Neuronal stem cell (in vitro differentiated cells): Measurements from ENCODE around the gene TFE3. TPM values are rescaled to one million over a fixed set of nuclear protein-coding genes. Genes with fewer than 3 reads are reported as not detected.
A peak's percentile ranks its signal among the peaks of the same experiment; 100 is the strongest.

ENCODE experiments used
- DNase-seq: peaks from one replicate; pipeline ENCODE4 v3.0.0-alpha.2; 2013; ENCODE audit warnings: low spot score
- H2AFZ ChIP-seq: one replicate; pipeline ENCODE4 v1.6.1; 2013; ENCODE audit warnings: mild to moderate bottlenecking, low read length, inconsistent platforms
- H2AK5ac ChIP-seq: 2 replicates; pipeline ENCODE4 v1.6.1; 2013; ENCODE audit warnings: low read depth, mild to moderate bottlenecking, inconsistent platforms, low read length, moderate library complexity, mixed read lengths
- H2BK120ac ChIP-seq: 2 replicates; pipeline ENCODE4 v1.6.1; 2013; ENCODE audit warnings: low read depth, mild to moderate bottlenecking, inconsistent platforms, low read length, moderate library complexity, mixed read lengths
- H2BK12ac ChIP-seq: one replicate; pipeline ENCODE4 v1.6.1; 2013; ENCODE audit warnings: low read length, inconsistent platforms
- H2BK15ac ChIP-seq: 2 replicates; pipeline ENCODE4 v1.6.1; 2013; ENCODE audit warnings: mild to moderate bottlenecking, low read length, inconsistent platforms, mixed read lengths
- H2BK5ac ChIP-seq: one replicate; pipeline ENCODE4 v1.6.1; 2013; ENCODE audit warnings: inconsistent platforms, mild to moderate bottlenecking, low read length, moderate library complexity
- H3K14ac ChIP-seq: one replicate; pipeline ENCODE4 v1.6.1; 2013; ENCODE audit warnings: low read length, inconsistent platforms
- H3K18ac ChIP-seq: 2 replicates; pipeline ENCODE4 v1.6.1; 2013; ENCODE audit warnings: low read length, inconsistent platforms
- H3K23ac ChIP-seq: 2 replicates; pipeline ENCODE4 v1.6.1; 2013; ENCODE audit warnings: low read depth, mild to moderate bottlenecking, mixed read lengths, low read length, inconsistent platforms; ENCODE audit not compliant: poor library complexity
- H3K27ac ChIP-seq: replicated peaks from 3 replicates; pipeline ENCODE4 v1.5.1; 2013; ENCODE audit warnings: low read length, inconsistent platforms
- H3K27me3 ChIP-seq, 3 experiments: 2 replicates each; pipeline ENCODE4 v1.6.1; 2013; ENCODE audit warnings: low read length in 3 of 3, mild to moderate bottlenecking in 2 of 3, inconsistent platforms in 1 of 3, low read depth in 1 of 3, mixed read lengths in 1 of 3, moderate library complexity in 1 of 3; ENCODE audit not compliant: control insufficient read depth in 3 of 3, insufficient read depth in 3 of 3
- H3K36me3 ChIP-seq, 2 donors: replicated peaks in 1 of 2; 2 replicates each; pipeline ENCODE4 v1.6.1; 2013; ENCODE audit warnings: low read length in 2 of 2; ENCODE audit not compliant: control insufficient read depth in 2 of 2, insufficient read depth in 2 of 2
- H3K4ac ChIP-seq: 2 replicates; pipeline ENCODE4 v1.6.1; 2013; ENCODE audit warnings: inconsistent platforms, mild to moderate bottlenecking, low read length, moderate library complexity
- H3K4me1 ChIP-seq, 2 donors: 1 replicate in 1 of 2; 2 replicates in 1 of 2; pipeline ENCODE4 v1.6.1; 2013; ENCODE audit warnings: low read length in 2 of 2, low read depth in 1 of 2; ENCODE audit not compliant: control insufficient read depth in 2 of 2, insufficient read depth in 1 of 2
- H3K4me2 ChIP-seq: one replicate; pipeline ENCODE4 v1.6.1; 2013; ENCODE audit warnings: mild to moderate bottlenecking, low read length, inconsistent platforms; ENCODE audit not compliant: insufficient read depth, poor library complexity, severe bottlenecking
- H3K4me3 ChIP-seq, 2 donors: 2 replicates each; pipeline ENCODE4 v1.5.1; 2013; ENCODE audit warnings: low read length in 2 of 2, mild to moderate bottlenecking in 2 of 2, inconsistent platforms in 1 of 2, moderate library complexity in 1 of 2
- H3K79me1 ChIP-seq: one replicate; pipeline ENCODE4 v1.6.1; 2013; ENCODE audit warnings: low read depth, mild to moderate bottlenecking, inconsistent platforms, low read length, moderate library complexity
- H3K9ac ChIP-seq: one replicate; pipeline ENCODE4 v1.6.1; 2013; ENCODE audit warnings: mild to moderate bottlenecking, low read depth, low read length, inconsistent platforms; ENCODE audit not compliant: poor library complexity
- H3K9me3 ChIP-seq, 2 donors: replicated peaks in 1 of 2; 2 replicates each; pipeline versions ENCODE3 to v1.6.1; 2013; ENCODE audit warnings: low read length in 2 of 2, mild to moderate bottlenecking in 2 of 2, inconsistent platforms in 1 of 2, low read depth in 1 of 2, mixed read lengths in 1 of 2, moderate library complexity in 1 of 2; ENCODE audit not compliant: control insufficient read depth in 2 of 2, insufficient read depth in 1 of 2
- H4K8ac ChIP-seq: one replicate; pipeline ENCODE4 v1.6.1; 2013; ENCODE audit warnings: low read depth, mild to moderate bottlenecking, inconsistent platforms, low read length, moderate library complexity
- H4K91ac ChIP-seq: one replicate; pipeline ENCODE4 v1.6.1; 2013; ENCODE audit warnings: low read length, low read depth, mild to moderate bottlenecking, inconsistent platforms; ENCODE audit not compliant: poor library complexity
- WGBS, 2 donors: extraction: QIAGEN DNeasy Blood & Tissue Kit; methylation state at CpG; one replicate each; pipeline ENCODE4 v1.1.7; 2013; ENCODE audit warnings: missing lambda C conversion rate in 2 of 2, mixed read lengths in 1 of 2; ENCODE audit not compliant: insufficient read length in 2 of 2, insufficient replicate concordance in 1 of 2; ENCODE audit errors: extremely low coverage in 2 of 2; 5-methylcytosine and 5-hydroxymethylcytosine counted together
- polyA plus RNA-seq, 2 experiments: library from polyadenylated mRNA; stranded (reverse); fragments of 200-250 nt; gene quantifications; one replicate each; pipeline ENCODE4 v1.2.3, GENCODE V29; 2013

Gene TFE3
- 25.5 TPM for polyA plus RNA-seq (2013, experiment 1 of 2)
- polyA plus RNA-seq (2013, experiment 2 of 2): 25.7 TPM

GRCh38 chrX:49043220-49043986, at the start of gene TFE3:
Gene TFE3 (minus strand): TSS chrX:49043357. CDS start chrX:49043226, 131 bp downstream.
- Histone ChIP-seq H3K79me1 (no peaks in the 10 kb centered on the region), H2BK12ac (no peak within 1 kb of the TSS), H2AK5ac (no peak within 1 kb of the TSS), H3K9ac (no peak within 1 kb of the TSS), H3K4ac (no peak within 1 kb of the TSS), H3K9me3 (no peaks in the 10 kb centered on the region), H4K91ac (no peak within 1 kb of the TSS), H3K14ac (no peak within 1 kb of the TSS), H3K27me3 (no peaks in the 10 kb centered on the region), H2BK5ac (peak within 1 kb of the TSS; percentile 87), H3K4me3 (peak within 1 kb of the TSS; percentile 70 to 95), H3K36me3 (peaks cover 7 to 11% of the 10 kb centered on the region in 2 donors), H3K18ac (peak within 1 kb of the TSS; percentile 83), H3K4me2 (peak within 1 kb of the TSS; percentile 57), H2BK120ac (no peak within 1 kb of the TSS), H4K8ac (no peak within 1 kb of the TSS), H3K23ac (no peak within 1 kb of the TSS), H3K27ac (peak within 1 kb of the TSS; percentile 46), H2AFZ (peak within 1 kb of the TSS; percentile 86), H3K4me1 (peaks cover 8 to 17% of the 10 kb centered on the region in 2 donors), H2BK15ac (peak within 1 kb of the TSS; percentile 49)
- no CpG with 5 or more reads among the region's 67 CpGs for WGBS, 2 donors
- peak; percentile 97 for DNase-seq

- H4K8ac ChIP-seq: no peak overlapping the region
- H3K4me1 ChIP-seq: no peaks in the 10 kb centered on the region
- H3K9ac ChIP-seq: no peak overlapping the region
- no peak for DNase-seq
- H4K91ac ChIP-seq: no peak overlapping the region
- no peak overlapping the region for H3K27ac ChIP-seq
- no peak overlapping the region for H3K18ac ChIP-seq
- H3K79me1 ChIP-seq: no peaks in the 10 kb centered on the region
- no peaks in the 10 kb centered on the region for H3K36me3 ChIP-seq
- no peak overlapping the region for H2AFZ ChIP-seq
- no peak overlapping the region for H3K14ac ChIP-seq
- no peaks in the 10 kb centered on the region for H3K9me3 ChIP-seq
- H3K4me2 ChIP-seq: no peak overlapping the region
- H2BK120ac ChIP-seq: no peak overlapping the region
- H3K27me3 ChIP-seq: no peaks in the 10 kb centered on the region
- no peak overlapping the region for H2BK5ac ChIP-seq
- no peak overlapping the region for H3K23ac ChIP-seq
- no peak overlapping the region for H2BK12ac ChIP-seq
- H2AK5ac ChIP-seq: no peak overlapping the region
- H3K4me3 ChIP-seq: no peak overlapping the region
- WGBS, 2 donors: no CpG with 5 or more reads among the region's 4 CpGs
- H3K4ac ChIP-seq: no peak overlapping the region
- no peak overlapping the region for H2BK15ac ChIP-seq
Measured at GRCh38 chrX:49089553-49089952, 46.4 kb upstream of the TFE3 start.

- Histone ChIP-seq H3K23ac (no peak overlapping the region), H3K4me1 (peaks cover 0 to 2% of the 10 kb centered on the region in 2 donors), H3K9me3 (no peaks in the 10 kb centered on the region), H3K18ac (no peak overlapping the region), H3K27me3 (no peaks in the 10 kb centered on the region), H3K4me2 (no peak overlapping the region), H3K27ac (no peak overlapping the region), H3K9ac (no peak overlapping the region), H3K4ac (no peak overlapping the region), H2BK15ac (no peak overlapping the region), H3K36me3 (no peaks in the 10 kb centered on the region), H4K91ac (no peak overlapping the region), H2AFZ (no peak overlapping the region), H2BK12ac (no peak overlapping the region), H3K14ac (no peak overlapping the region), H3K4me3 (no peak overlapping the region), H2AK5ac (no peak overlapping the region), H2BK120ac (no peak overlapping the region), H3K79me1 (no peaks in the 10 kb centered on the region), H4K8ac (no peak overlapping the region), H2BK5ac (no peak overlapping the region)
- no peak for DNase-seq
- no CpG with 5 or more reads among the region's 4 CpGs for WGBS, 2 donors
Measured at GRCh38 chrX:49082271-49082871, 39.2 kb upstream of the TFE3 start.
